ENCODE results near the gene SNUPN.
"Not testable (repeated sequence)": the region's sequence is repeated elsewhere in the genome, so short reads cannot be mapped to it uniquely, and the experiment has no call there.

The SNUPN gene

DNA sequence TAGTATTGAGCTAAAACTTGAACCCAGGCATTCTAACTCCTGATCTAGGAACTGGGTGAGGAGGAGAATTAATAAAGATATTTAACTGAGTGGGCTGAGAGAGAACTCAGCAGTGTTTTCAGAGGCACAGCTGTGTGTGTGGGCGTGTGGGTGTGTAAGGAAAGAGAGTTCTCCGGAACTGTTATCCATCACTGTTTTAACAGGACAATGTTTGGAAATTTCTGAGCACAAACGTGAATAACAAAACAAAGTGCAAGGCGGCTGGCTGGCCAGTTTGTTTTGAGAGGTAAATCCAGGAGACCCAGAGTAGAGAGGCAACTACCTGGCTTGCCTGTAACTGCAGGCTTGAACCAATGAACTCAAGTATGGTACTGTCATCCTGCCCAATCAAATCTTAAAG is 41.4 kb downstream of the SNUPN start:
- Mint-ChIP-seq H3K4me3 (no peak overlapping the region), H3K9me3 (no peaks in the 10 kb centered on the region), H3K27ac (no peak overlapping the region), H3K36me3 (peaks cover 11% of the 10 kb centered on the region), H3K4me1 (peaks cover 6% of the 10 kb centered on the region)
- ATAC-seq (no peak), DNase-seq (ENCODE audit: low spot score in 2 of 2) (no peak)

DNA sequence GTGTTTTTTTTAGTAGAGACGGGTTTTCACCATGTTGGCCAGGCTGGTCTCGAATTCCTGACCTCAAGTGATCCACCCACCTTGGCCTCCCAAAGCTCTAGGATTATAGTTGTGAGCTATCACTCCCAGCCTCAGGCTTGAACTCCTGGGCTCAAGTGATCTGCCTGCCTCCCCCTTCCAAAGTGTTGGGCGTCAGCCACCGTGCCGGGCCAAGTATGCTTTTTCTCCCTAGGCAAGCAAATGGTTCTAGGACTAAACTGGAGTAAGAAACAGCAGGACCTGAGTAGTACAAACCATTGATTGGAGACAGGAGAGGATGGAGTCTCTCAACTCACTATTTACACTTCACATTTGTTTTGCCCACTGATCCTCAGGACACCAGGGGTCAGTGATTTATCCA is 41.8 kb downstream of the SNUPN start:
- H3K27ac Mint-ChIP-seq, result no peak overlapping the region
- DNase-seq (ENCODE audit: low spot score in 2 of 2) (no peak), ATAC-seq (no peak)
- peaks cover 6% of the 10 kb centered on the region for H3K4me1 Mint-ChIP-seq
- peaks cover 9% of the 10 kb centered on the region for H3K36me3 Mint-ChIP-seq
- no peak overlapping the region for H3K4me3 Mint-ChIP-seq
- no peaks in the 10 kb centered on the region for H3K9me3 Mint-ChIP-seq

DNA sequence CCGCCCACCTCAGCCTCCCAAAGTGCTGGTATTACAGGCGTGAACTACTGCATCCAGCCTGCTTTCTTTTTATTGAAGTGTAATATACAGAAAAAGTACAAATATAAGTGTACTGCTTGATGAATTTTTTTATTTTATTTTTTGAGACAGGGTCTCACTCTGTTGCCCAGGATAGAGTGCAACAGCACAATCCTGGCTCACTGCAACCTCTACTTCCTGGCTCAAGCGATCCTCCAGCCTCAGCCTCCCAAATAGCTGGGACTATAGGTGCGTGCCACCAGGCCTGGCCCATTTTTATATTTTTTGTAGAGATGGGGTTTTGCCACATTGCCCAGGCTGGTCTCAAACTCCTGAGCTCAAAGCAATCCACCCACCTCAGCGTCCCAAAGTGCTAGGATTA is 42.6 kb downstream of the SNUPN start:
- not testable (repeated sequence) for H3K4me3 Mint-ChIP-seq; H3K27ac Mint-ChIP-seq; H3K4me1 Mint-ChIP-seq; ATAC-seq; H3K9me3 Mint-ChIP-seq; DNase-seq (ENCODE audit: low spot score in 2 of 2)
- H3K36me3 Mint-ChIP-seq, result peaks cover 11% of the 10 kb centered on the region

DNA sequence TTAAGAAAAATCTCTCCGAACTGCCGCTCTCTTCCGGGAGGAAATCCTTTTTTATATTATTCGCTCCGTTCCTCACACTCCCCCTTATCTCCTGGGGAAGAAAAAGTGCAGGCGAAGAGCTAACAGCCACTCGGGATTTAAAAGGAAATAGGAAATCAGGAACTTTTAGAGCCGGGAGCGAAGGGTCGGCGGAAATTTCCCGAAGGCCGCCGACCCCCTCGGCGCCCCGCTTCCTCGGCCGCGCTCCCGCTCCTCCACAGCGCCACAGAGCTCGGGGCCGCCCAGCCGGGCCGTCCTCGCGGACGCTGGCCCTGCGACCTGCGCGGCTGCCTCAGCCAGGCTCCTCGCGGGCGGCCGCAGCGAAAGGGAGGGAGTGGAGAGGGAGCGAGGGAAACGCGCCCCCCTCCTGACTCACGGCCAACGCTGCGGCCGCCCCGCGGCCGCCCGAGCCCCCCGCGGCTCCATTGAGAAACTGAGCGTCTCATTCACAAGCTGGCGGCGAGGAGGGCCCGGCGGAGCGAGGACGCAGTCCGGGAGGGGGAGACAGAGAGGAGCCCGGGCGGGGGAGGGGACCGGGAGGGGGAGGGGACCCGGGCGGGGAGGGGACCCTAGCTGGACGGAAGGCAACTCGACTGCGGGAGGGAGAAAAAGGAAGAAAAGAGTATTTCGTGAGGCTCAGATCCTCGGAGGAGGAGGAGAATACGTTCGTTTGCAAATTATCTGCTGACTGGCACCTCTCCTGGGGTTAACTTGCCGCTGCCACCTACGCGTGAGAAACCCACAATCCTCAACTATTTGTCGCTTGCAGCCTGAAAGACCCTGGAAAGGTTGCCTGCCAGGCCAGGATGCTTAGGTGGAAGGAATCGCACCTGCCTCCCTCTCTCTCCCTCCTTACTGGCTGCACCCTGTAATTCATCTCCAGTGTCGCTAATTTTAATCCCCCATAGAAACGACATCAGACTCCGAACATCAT is 46.3 kb downstream of the SNUPN start, which contains the start of gene PTPN9:
Gene PTPN9 (minus strand): TSS at position 368 of the 973 bp plus-strand sequence. CDS start 539 bp downstream, outside the sequence.
- H3K4me3 Mint-ChIP-seq, result peak within 1 kb of the TSS; percentile 84
- H3K27ac Mint-ChIP-seq, result peak within 1 kb of the TSS; percentile 99

DNA sequence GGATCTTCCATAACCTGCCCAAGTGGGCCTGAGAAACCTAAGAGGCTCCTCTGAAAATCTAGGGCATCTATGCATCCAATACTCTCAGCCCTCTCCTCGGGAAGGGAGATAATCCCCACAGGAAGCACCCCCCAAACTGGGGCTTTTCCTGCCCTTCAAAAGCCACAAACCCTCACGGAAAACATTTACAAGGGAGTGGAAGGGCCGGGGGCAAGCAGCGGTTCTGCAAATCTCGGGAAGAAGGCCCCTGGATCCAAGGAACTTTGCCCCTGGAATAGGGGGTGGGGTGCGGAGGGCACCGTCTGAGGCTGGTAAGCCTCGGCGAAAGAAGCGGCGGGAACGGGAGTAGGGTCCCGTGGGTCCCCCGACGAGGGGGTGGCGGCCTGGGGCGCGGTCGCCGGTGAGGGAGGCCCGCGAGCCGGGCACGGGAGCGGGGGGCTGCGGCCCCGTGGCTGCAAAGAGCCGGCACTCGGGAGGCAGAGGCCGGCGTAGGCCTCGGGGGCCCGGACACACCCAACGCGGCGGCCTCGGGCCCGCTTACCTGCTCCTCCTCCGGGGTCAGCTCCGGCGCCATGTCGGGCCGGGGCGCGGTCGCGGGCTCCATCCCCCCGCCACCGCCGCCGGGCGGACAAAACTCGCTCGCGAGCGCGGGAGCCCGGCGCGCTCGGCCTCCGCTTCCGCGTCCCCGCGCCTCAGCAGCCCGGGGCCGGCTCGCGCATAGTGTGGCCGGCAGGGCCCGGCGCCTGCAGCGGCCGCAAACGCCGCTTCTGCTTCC is 47.2 kb downstream of the SNUPN start:
- no peaks in the 10 kb centered on the region for H3K9me3 Mint-ChIP-seq

More for the DNA sequence above, 46.3 kb downstream of the SNUPN start, which contains the start of gene PTPN9:
- Mint-ChIP-seq H3K9me3 (no peaks in the 10 kb centered on the region), H3K36me3 (peaks cover 8% of the 10 kb centered on the region), H3K4me1 (peaks cover 16% of the 10 kb centered on the region)
- DNase-seq (ENCODE audit: low spot score in 2 of 2) (peak; percentile 56 to 82), ATAC-seq (peak; percentile 89)

DNA sequence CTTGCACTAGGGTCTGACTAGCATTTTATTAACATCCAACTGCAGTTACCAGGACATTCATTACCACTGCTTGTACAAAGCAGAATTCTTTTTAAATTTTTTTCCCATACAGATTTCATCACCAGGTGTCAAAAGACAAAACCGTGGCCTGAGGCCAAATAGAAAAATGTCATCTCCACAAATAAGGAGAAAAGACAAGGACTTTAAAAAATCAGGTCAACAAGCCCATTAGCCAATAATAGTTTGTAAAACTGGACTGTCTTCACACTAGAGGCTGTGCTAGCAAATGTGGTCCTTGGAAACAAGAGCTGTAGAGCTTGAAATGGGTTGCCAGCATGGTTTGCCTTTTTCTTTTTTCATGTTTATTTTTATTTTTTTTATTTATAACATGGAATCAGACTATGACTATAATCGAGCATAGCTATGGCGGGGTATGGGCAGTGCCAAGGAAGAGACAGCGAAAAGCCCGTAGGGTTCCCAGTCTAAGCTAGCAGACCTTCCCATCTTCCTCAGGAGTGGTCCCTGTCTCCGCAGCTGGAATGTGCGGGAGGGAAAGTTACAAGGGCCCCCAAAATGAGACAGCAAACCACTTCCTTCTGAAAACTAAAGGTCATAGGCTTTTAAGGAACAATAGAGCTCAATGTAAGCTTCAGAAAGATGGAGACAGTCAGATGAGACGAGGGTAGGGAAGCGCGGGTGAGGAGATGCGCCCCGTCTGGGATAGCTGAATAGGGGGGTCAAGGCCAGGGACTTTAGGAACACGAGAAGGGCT is 47.9 kb downstream of the SNUPN start:
- ATAC-seq, result no peak
- no peaks in the 10 kb centered on the region for H3K9me3 Mint-ChIP-seq

More for the DNA sequence above, 47.2 kb downstream of the SNUPN start:
- peak; percentile 69 for ATAC-seq
- Mint-ChIP-seq H3K4me1 (peaks cover 25% of the 10 kb centered on the region), H3K36me3 (peaks cover 14% of the 10 kb centered on the region), H3K27ac (peak overlapping the region; percentile 99), H3K4me3 (peak overlapping the region; percentile 84)
- peak; percentile 19 to 61 for DNase-seq (ENCODE audit: low spot score in 2 of 2)

DNA sequence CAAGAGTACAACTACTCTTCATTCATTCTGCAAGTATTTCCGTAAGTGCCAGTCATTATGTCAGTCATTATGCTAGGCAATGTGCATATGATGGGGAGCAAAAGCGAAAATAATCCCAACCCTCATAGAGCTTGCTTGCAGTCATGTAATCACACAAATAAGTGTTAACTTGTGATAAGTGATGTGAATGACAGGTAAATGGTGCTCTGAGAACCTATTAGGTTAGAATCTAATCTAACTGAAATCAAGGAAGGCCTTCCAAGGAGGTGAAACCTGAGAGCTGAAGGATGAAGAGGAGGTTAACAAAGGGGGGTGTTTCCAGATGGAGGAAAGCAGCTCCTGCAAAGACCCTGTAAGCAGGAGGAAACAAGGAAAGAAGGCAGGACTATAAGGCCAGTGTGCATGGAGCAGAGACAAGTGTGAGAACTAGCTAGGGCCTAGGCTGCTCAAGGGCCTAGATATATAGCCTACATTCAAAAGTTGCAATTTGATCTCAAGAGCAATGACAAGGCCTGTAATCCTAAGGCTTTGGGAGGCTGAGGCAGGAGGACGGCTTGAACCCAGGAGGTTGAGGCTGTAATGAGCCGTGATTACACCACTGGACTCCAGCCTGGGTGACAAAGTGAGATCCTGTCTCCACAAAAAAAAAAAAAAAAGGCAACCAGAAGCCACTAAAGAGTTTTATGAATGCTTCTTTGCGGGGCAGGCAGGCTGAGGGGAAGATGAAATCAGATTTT is 51.7 kb downstream of the SNUPN start:
- ATAC-seq (peak; percentile 50), DNase-seq (ENCODE audit: low spot score in 2 of 2) (no peak)
- Mint-ChIP-seq H3K36me3 (peaks cover 35% of the 10 kb centered on the region), H3K4me3 (peak overlapping the region; percentile 1), H3K4me1 (peaks cover 25% of the 10 kb centered on the region), H3K9me3 (no peaks in the 10 kb centered on the region), H3K27ac (peak overlapping the region; percentile 10)

More for the DNA sequence above, 47.9 kb downstream of the SNUPN start:
- H3K4me3 Mint-ChIP-seq, result peak overlapping the region; percentile 84
- peaks cover 14% of the 10 kb centered on the region for H3K36me3 Mint-ChIP-seq
- DNase-seq (ENCODE audit: low spot score in 2 of 2), result peak in 1 of 2 donors; percentile 53
- peak overlapping the region; percentile 99 for H3K27ac Mint-ChIP-seq
- peaks cover 31% of the 10 kb centered on the region for H3K4me1 Mint-ChIP-seq

DNA sequence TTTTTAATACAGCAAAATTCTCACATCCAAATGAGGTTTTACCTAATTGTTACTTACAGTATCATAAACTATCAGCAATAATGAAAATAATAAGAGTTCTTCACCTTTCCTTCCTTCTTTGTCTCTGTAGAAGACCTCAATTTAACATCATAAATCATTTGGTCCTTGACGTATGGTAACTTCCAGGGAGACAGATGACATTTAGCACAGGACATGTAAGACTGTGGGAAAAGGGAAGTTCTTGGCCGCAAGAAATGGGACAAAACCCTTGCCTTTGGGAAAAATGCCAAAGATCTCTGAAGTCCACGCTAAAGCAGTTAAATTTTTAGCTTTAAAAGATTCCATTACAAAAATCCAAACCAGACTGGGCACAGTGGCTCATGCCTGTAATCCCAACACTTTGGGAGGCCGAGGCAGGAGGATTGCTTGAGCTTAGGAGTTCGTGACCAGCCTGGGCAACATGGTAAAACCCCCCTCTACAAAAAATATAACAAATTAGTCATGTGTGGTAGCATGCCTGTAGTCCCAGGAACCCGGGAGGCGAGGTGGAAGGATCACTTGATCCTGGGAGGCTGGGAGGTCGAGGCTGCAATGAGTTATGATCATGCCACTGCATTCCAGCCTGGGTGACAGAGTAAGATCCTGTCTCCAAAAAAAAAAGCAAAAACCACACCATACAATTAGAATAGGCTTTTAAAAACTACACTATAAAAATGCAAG is 55.2 kb downstream of the SNUPN start:
- H3K4me1 Mint-ChIP-seq, result peaks cover 18% of the 10 kb centered on the region
- peaks cover 30% of the 10 kb centered on the region for H3K36me3 Mint-ChIP-seq
- peak overlapping the region; percentile 8 for H3K27ac Mint-ChIP-seq
- H3K9me3 Mint-ChIP-seq, result no peaks in the 10 kb centered on the region
- no peak for ATAC-seq
- H3K4me3 Mint-ChIP-seq, result no peak overlapping the region
- no peak for DNase-seq (ENCODE audit: low spot score in 2 of 2)

DNA sequence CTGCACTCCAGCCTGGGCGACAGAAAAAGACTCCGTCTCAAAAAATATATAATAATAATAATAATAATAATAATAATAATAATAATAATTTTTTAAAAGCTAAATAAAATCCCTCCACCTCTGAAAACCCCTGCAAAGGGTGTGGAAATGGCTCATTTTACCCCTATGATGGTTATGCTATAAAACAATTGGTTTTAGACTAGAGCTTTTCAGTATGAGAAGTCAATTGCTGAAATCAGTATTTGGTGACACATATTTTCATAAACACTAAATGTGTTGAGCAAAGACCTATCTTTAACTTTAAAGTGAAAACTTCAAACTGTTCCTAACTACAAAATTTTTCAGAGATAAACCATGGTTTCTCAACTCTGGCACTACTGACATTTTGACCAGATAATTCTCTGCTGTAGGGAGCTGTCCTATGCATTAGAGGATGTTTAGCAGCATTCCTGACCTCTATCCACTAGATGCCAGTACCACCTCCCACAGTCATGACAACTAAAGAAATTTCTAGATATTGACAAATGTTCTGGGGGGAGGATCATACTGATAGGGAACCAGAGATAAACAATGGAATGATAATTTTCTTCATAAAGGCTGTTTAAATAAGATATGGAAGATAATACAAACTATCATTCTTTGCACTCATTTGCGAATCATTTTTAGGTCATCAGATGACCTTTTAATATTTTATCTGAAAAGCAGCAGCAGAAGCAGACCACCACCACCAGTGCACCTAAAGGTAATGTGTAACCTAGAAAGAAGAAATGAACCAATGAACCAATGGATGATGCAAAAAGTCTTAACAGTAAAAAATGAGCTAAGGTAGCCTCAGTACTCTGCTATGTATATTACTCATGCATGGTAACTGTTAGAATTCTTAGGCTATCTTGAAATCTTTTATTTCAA is 60.2 kb downstream of the SNUPN start:
- Mint-ChIP-seq H3K4me3 (no peak overlapping the region), H3K4me1 (no peaks in the 10 kb centered on the region), H3K36me3 (peaks cover 5% of the 10 kb centered on the region), H3K27ac (no peak overlapping the region), H3K9me3 (no peaks in the 10 kb centered on the region)
- DNase-seq (ENCODE audit: low spot score in 2 of 2), result no peak
- no peak for ATAC-seq

DNA sequence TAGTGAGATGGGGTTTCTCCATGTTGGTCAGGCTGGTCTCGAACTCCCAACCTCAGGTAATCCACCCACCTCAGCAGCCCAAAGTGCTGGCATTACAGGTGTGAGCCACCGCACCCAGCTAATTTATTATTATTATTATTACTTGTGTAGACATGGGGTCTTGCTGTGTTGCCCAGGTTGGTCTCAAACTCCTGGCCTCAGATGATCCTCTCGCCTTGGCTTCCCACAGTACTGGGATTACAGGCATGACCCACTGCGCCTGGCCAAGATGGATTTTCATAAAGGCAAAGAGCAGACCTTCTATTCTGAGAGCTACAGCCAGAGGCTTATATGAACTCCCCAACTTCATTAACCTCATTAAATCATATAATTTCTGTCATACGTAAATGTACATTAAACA is 63.6 kb downstream of the SNUPN start:
- no peaks in the 10 kb centered on the region for H3K9me3 Mint-ChIP-seq
- no peaks in the 10 kb centered on the region for H3K4me1 Mint-ChIP-seq
- no peak overlapping the region for H3K4me3 Mint-ChIP-seq
- H3K27ac Mint-ChIP-seq, result no peak overlapping the region
- ATAC-seq (no peak), DNase-seq (ENCODE audit: low spot score in 2 of 2) (no peak)
- peaks cover 7% of the 10 kb centered on the region for H3K36me3 Mint-ChIP-seq

DNA sequence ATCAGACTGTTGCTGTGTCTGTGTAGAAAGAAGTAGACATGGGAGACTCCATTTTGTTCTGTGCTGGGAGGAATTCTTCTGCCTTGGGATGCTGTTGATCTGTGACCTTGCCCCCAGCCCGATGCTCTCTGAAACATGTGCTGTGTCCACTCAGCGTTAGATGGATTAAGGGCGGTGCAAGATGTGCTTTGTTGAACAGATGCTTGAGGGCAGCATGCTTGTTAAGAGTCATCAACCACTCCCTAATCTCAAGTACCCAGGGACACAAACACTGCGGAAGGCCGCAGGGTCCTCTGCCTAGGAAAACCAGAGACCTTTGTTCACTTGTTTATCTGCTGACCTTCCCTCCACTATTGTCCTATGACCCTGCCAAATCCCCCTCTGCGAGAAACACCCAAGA is 66.2 kb downstream of the SNUPN start:
- not testable (repeated sequence) for H3K36me3 Mint-ChIP-seq; ATAC-seq; H3K27ac Mint-ChIP-seq; H3K4me1 Mint-ChIP-seq; H3K9me3 Mint-ChIP-seq; DNase-seq (ENCODE audit: low spot score in 2 of 2); H3K4me3 Mint-ChIP-seq

DNA sequence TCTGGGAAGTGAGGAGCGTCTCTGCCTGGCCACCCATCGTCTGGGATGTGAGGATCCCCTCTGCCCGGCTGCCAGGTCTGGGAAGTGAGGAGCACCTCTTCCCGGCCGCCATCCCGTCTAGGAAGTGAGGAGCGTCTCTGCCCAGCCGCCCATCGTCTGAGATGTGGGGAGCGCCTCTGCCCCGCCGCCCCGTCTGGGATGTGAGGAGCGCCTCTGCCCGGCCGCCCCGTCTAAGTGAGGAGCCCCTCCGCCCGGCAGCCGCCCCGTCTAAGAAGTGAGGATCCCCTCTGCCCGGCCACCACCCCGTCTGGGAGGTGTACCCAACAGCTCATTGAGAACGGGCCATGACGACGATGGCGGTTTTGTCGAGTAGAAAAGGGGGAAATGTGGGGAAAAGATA is 66.6 kb downstream of the SNUPN start:
- not testable (repeated sequence) for H3K9me3 Mint-ChIP-seq; DNase-seq (ENCODE audit: low spot score in 2 of 2); H3K4me3 Mint-ChIP-seq; H3K36me3 Mint-ChIP-seq; H3K4me1 Mint-ChIP-seq; ATAC-seq; H3K27ac Mint-ChIP-seq

DNA sequence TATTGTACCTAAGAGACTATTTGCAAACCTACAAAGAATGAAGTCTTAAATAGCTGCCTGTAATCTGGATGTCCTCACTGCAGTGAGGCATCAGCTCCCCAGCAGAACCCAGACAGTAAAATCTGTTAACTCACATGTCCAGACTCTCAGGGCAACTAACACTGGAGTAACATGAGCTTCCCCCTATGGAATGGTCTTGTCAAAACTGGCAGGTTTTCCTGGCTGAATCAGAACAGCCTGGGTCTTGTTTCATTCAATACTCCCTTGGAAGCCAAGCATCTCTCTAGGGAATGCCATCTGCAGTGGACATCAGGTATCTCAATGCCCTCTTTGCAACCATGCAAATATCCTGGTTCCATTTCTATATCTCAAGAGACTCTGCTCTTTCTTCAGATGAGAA is 70.8 kb downstream of the SNUPN start:
- peaks cover 11% of the 10 kb centered on the region for H3K36me3 Mint-ChIP-seq
- peaks cover 6% of the 10 kb centered on the region for H3K4me1 Mint-ChIP-seq
- no peak overlapping the region for H3K4me3 Mint-ChIP-seq
- no peak for ATAC-seq
- H3K27ac Mint-ChIP-seq, result no peak overlapping the region
- DNase-seq (ENCODE audit: low spot score in 2 of 2), result no peak
- no peaks in the 10 kb centered on the region for H3K9me3 Mint-ChIP-seq

All from stimulated activated effector memory CD8-positive, alpha-beta T cell treated with anti-CD3 and anti-CD28 coated beads, Interleukin-12 subunit alpha, Interleukin-12 subunit beta, amount 100 ng/mL, for 72 hours (primary cell).